Panc1 (cell line): Measurements from ENCODE around the gene F2. TPM values are rescaled to one million over a fixed set of nuclear protein-coding genes. Genes with fewer than 3 reads are reported as not detected.
"Not testable (repeated sequence)": the region's sequence is repeated elsewhere in the genome, so short reads cannot be mapped to it uniquely, and the experiment has no call there.

Source experiments
- ATAC-seq: fragments of 200-7000 bp; cut with Tn5 transposase; 2 replicates; pipeline ENCODE4 v1.9.1; 2020; ENCODE audit warnings: mild to moderate bottlenecking, moderate library complexity
- BruUV-seq: library from RNA; stranded (reverse); fragments of 400-500 nt; replicated peaks from 2 replicates; lab custom pipeline; 2021; lab: Mats Ljungman, UMichigan
- CTCF ChIA-PET: fragments of 300-600 bp; sonication (Branson Sonifier 250); formaldehyde crosslinking; loops from one replicate; lab custom pipeline; 2022; ENCODE audit warnings: antibody characterized with exemption; lab: Charles Lee
- POLR2A ChIA-PET: fragments of 300-600 bp; sonication (Branson Sonifier 250); formaldehyde crosslinking; loops from one replicate; lab custom pipeline; 2022; ENCODE audit warnings: antibody characterized with exemption; lab: Charles Lee
- DNase-seq: peaks from one replicate; pipeline ENCODE4 v3.0.0-alpha.2; 2010; ENCODE audit warnings: low read depth, low spot score
- H3K27ac ChIP-seq: 2 replicates; pipeline ENCODE4 v1.5.1; 2011; ENCODE audit warnings: mild to moderate bottlenecking, low read length, inconsistent platforms
- H3K27me3 ChIP-seq: fragments of 200-500 bp; sonication (Bioruptor generic); 2 replicates; pipeline ENCODE4 v1.6.0; 2014; ENCODE audit warnings: low read length, inconsistent platforms; ENCODE audit not compliant: control insufficient read depth, insufficient read depth
- H3K36me3 ChIP-seq: fragments of 200-500 bp; sonication (Bioruptor generic); 2 replicates; pipeline ENCODE4 v1.5.1; 2014; ENCODE audit warnings: inconsistent platforms, mild to moderate bottlenecking, low read length, moderate library complexity; ENCODE audit not compliant: control insufficient read depth, insufficient read depth
- H3K4me1 ChIP-seq: 2 replicates; pipeline ENCODE4 v1.5.1; 2011; ENCODE audit warnings: inconsistent platforms, mild to moderate bottlenecking, low read length, moderate library complexity; ENCODE audit not compliant: control insufficient read depth, insufficient read depth
- H3K4me3 ChIP-seq, 2 experiments: 2 replicates each; pipeline ENCODE4 v1.5.1; 2011 to 2012; ENCODE audit warnings: low read depth in 2 of 2, low read length in 2 of 2, mild to moderate bottlenecking in 2 of 2, inconsistent platforms in 1 of 2, moderate library complexity in 1 of 2
- H3K9me3 ChIP-seq: fragments of 200-500 bp; sonication (Bioruptor generic); 2 replicates; pipeline ENCODE4 v1.5.1; 2014; ENCODE audit warnings: low read depth, mild to moderate bottlenecking, inconsistent platforms, low read length, moderate library complexity; ENCODE audit not compliant: control insufficient read depth, insufficient read depth
- CTCF ChIP-seq: fragments of 450-650 bp; IDR thresholded peaks from 2 replicates; pipeline ENCODE4 v1.5.1; 2017; ENCODE audit warnings: mild to moderate bottlenecking
- POLR2AphosphoS5 ChIP-seq: IDR thresholded peaks from 2 replicates; pipeline ENCODE4 v1.6.1; 2012; ENCODE audit warnings: mild to moderate bottlenecking, low read depth, low read length, moderate library complexity
- REST ChIP-seq, 2 experiments: IDR thresholded peaks; 2 replicates each; pipeline ENCODE4 v1.6.1; 2011 to 2012; ENCODE audit warnings: low read depth in 2 of 2, control low read depth in 1 of 2, low read length in 1 of 2, mild to moderate bottlenecking in 1 of 2, moderate library complexity in 1 of 2; ENCODE audit not compliant: insufficient read depth in 1 of 2
- SIN3A ChIP-seq: IDR thresholded peaks from 2 replicates; pipeline ENCODE4 v1.6.1; 2012; ENCODE audit warnings: low read depth, mild to moderate bottlenecking, low read length, moderate library complexity, borderline replicate concordance; ENCODE audit not compliant: insufficient read depth
- TCF7L2 ChIP-seq: IDR thresholded peaks from 2 replicates; pipeline ENCODE4 v1.6.1; 2011; ENCODE audit warnings: mild to moderate bottlenecking, low read depth, low read length, inconsistent platforms
- in situ Hi-C: cut with HindIII; loops from 2 replicates; pipeline ENCODE4 v1.10.0; 2016; ENCODE audit warnings: low sequenced_read_pairs, low pct_unique_long_range_greater_than_20kb
- intact Hi-C: fragments of 100-400 bp; cut with micrococcal nuclease; formaldehyde crosslinking; loops from one replicate; pipeline ENCODE4 v1.10.0; 2022; ENCODE audit not compliant: unreplicated experiment
- total RNA-seq: library from RNA; stranded (reverse); gene quantifications from one replicate; pipeline ENCODE4 v1.2.1, GENCODE V29; 2021; ENCODE audit not compliant: unreplicated experiment

F2 gene
- total RNA-seq, 1 experiment from 2014 or later = 0.64 TPM

GRCh38 chr11:46670521-46670920 lies 48.5 kb upstream of the F2 start:
- in situ Hi-C loops, BruUV-seq, POLR2A ChIA-PET, ATAC-seq, H3K36me3 ChIP-seq, H3K27me3 ChIP-seq, DNase-seq, H3K4me1 ChIP-seq, intact Hi-C loops, H3K27ac ChIP-seq, H3K9me3 ChIP-seq, H3K4me3 ChIP-seq: not testable (repeated sequence)
- CTCF ChIA-PET = interaction anchor here (0.7 kb wide), 1 partner anchor 80 kb away, joined by 3 read pairs; no protein-coding TSS in a partner anchor

- TF ChIP-seq CTCF (no peak), REST (IDR thresholded peaks at IDR 0.05; ENCODE audit: insufficient read depth in 1 of 2, low read depth in 2 of 2, low read length in 1 of 2) (no peak), SIN3A (no peak), POLR2AphosphoS5 (no peak), TCF7L2 (no peak)
- DNase-seq (no peak), ATAC-seq (no peak)
- ChIA-PET POLR2A (interaction anchor here (0.5 kb wide), 1 partner anchor 53 kb away, joined by 8 read pairs; no protein-coding TSS in a partner anchor), CTCF (no interaction called here)
- BruUV-seq = no TSS peak
- in situ Hi-C loops (no loop called here), intact Hi-C loops (no loop called here)
- Histone ChIP-seq H3K27ac (no peak overlapping the region), H3K4me3 (no peak overlapping the region), H3K9me3 (no peaks in the 10 kb centered on the region), H3K27me3 (no peaks in the 10 kb centered on the region), H3K36me3 (peaks cover 6% of the 10 kb centered on the region), H3K4me1 (peaks cover 8% of the 10 kb centered on the region)
These were observed 47.1 kb upstream of the F2 start for GRCh38 chr11:46671958-46672315.

GRCh38 chr11:46672381-46672839 lies 46.6 kb upstream of the F2 start:
- POLR2A ChIA-PET = interaction anchor here (0.5 kb wide), 1 partner anchor 52 kb away, joined by 8 read pairs; no protein-coding TSS in a partner anchor
- H3K36me3 ChIP-seq = peaks cover 6% of the 10 kb centered on the region
- ATAC-seq = no peak
- H3K4me1 ChIP-seq = peaks cover 8% of the 10 kb centered on the region
- BruUV-seq = no TSS peak
- in situ Hi-C loops = no loop called here
- H3K27me3 ChIP-seq = no peaks in the 10 kb centered on the region
- intact Hi-C loops = no loop called here
- CTCF ChIA-PET = no interaction called here
- TF ChIP-seq POLR2AphosphoS5 = no peak
- TF ChIP-seq SIN3A = no peak
- TF ChIP-seq CTCF = no peak
- no peak for TF ChIP-seq REST (IDR thresholded peaks at IDR 0.05; ENCODE audit: insufficient read depth in 1 of 2, low read depth in 2 of 2, low read length in 1 of 2)
- TF ChIP-seq TCF7L2 = no peak
- DNase-seq = no peak
- no peak overlapping the region for H3K27ac ChIP-seq
- H3K4me3 ChIP-seq = no peak overlapping the region
- no peaks in the 10 kb centered on the region for H3K9me3 ChIP-seq
